Measurements from ENCODE around the gene VAV2.

Gene VAV2

DNA sequence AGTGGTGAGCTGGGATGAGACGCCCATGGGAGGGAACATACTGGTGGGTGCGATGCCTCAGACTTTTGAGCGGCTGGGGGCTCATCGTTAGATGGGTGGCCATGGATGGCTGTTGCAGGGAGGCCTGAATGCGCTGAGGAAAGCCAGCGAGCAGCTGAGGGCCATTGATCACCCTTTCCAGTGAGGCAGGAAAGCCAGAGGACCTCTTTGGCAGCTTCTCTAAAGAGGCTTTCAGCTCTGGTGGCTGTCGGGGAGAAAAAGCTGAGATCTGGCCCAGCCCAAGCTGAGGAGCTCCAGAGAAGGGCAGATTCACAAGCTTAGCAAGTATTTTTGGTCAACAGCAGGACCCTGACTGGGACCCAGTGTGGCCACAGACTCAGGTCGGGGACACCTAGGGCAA lies 13.3 kb upstream of the VAV2 start:
- H3K27me3 ChIP-seq (ENCODE audit: low read length) = no peaks in the 10 kb centered on the region
- no peaks in the 10 kb centered on the region for H3F3A ChIP-seq (ENCODE audit: insufficient read depth)
- no peaks in the 10 kb centered on the region for H3K9me3 ChIP-seq (ENCODE audit: insufficient read depth, low read length)
- H3K79me2 ChIP-seq (ENCODE audit: insufficient read depth, low read length) = no peaks in the 10 kb centered on the region
- no peaks in the 10 kb centered on the region for H3K9me2 ChIP-seq (replicated peaks; ENCODE audit: insufficient read depth, low read length)
- no peak overlapping the region for H2AFZ ChIP-seq (ENCODE audit: low read depth, low read length, severe bottlenecking)
- no peak overlapping the region for H3K4me3 ChIP-seq (ENCODE audit: insufficient read depth, low read length, poor library complexity, severe bottlenecking)
- no peaks in the 10 kb centered on the region for H3K36me3 ChIP-seq (ENCODE audit: low read length)
- TF ChIP-seq, protein P1, sequence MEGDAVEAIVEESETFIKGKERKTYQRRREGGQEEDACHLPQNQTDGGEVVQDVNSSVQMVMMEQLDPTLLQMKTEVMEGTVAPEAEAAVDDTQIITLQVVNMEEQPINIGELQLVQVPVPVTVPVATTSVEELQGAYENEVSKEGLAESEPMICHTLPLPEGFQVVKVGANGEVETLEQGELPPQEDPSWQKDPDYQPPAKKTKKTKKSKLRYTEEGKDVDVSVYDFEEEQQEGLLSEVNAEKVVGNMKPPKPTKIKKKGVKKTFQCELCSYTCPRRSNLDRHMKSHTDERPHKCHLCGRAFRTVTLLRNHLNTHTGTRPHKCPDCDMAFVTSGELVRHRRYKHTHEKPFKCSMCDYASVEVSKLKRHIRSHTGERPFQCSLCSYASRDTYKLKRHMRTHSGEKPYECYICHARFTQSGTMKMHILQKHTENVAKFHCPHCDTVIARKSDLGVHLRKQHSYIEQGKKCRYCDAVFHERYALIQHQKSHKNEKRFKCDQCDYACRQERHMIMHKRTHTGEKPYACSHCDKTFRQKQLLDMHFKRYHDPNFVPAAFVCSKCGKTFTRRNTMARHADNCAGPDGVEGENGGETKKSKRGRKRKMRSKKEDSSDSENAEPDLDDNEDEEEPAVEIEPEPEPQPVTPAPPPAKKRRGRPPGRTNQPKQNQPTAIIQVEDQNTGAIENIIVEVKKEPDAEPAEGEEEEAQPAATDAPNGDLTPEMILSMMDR (IDR thresholded peaks at IDR 0.05; ENCODE audit: insufficient read depth, low read length, poor library complexity, severe bottlenecking) = no peak
- TF ChIP-seq EZH2phosphoT487 (conservative IDR thresholded peaks at IDR 0.05; ENCODE audit: low read length) = no peak
- H3K27ac ChIP-seq (ENCODE audit: low read depth, low read length) = no peak overlapping the region
- no peak overlapping the region for H3K4me2 ChIP-seq (ENCODE audit: low read depth, low read length, poor library complexity, severe bottlenecking)
- no peak overlapping the region for H3K9ac ChIP-seq (ENCODE audit: low read length)
- no peaks in the 10 kb centered on the region for H4K20me1 ChIP-seq (ENCODE audit: low read depth, low read length)

DNA sequence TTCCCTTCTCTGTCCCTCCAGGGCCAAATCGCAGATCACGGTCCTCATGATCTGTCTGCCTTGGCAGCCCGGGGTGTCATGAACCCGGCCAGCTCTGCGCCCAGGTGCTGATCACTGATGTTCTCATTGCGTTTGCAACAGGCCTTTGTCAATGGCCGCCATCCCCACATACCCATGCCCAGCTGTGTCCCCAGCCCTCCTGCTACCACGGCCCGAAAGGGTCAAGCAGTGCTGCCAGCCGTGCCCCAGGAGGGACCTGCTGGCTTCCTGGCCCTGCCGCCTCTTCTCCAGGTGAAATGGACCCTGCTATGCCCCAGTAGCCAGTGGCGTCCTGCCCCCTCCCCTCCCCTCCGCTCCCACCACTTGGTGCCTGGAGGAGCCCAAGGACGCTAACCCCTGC lies 12.8 kb upstream of the VAV2 start:
- Histone ChIP-seq H3K36me3 (ENCODE audit: low read length) (no peaks in the 10 kb centered on the region), H3F3A (ENCODE audit: insufficient read depth) (no peaks in the 10 kb centered on the region), H3K4me3 (ENCODE audit: insufficient read depth, low read length, poor library complexity, severe bottlenecking) (no peak overlapping the region), H4K20me1 (ENCODE audit: low read depth, low read length) (no peaks in the 10 kb centered on the region), H2AFZ (ENCODE audit: low read depth, low read length, severe bottlenecking) (no peak overlapping the region), H3K27me3 (ENCODE audit: low read length) (no peaks in the 10 kb centered on the region), H3K9ac (ENCODE audit: low read length) (no peak overlapping the region), H3K9me3 (ENCODE audit: insufficient read depth, low read length) (no peaks in the 10 kb centered on the region), H3K9me2 (replicated peaks; ENCODE audit: insufficient read depth, low read length) (no peaks in the 10 kb centered on the region), H3K79me2 (ENCODE audit: insufficient read depth, low read length) (no peaks in the 10 kb centered on the region), H3K4me2 (ENCODE audit: low read depth, low read length, poor library complexity, severe bottlenecking) (no peak overlapping the region), H3K27ac (ENCODE audit: low read depth, low read length) (no peak overlapping the region)
- TF ChIP-seq, protein P1 (IDR thresholded peaks at IDR 0.05; ENCODE audit: insufficient read depth, low read length, poor library complexity, severe bottlenecking) = no peak
- no peak for TF ChIP-seq EZH2phosphoT487 (conservative IDR thresholded peaks at IDR 0.05; ENCODE audit: low read length)

- TF ChIP-seq EZH2phosphoT487 (conservative IDR thresholded peaks at IDR 0.05; ENCODE audit: low read length) = no peak
- TF ChIP-seq, protein P1 (IDR thresholded peaks at IDR 0.05; ENCODE audit: insufficient read depth, low read length, poor library complexity, severe bottlenecking) = no peak
- Histone ChIP-seq H3F3A (ENCODE audit: insufficient read depth) (no peaks in the 10 kb centered on the region), H3K9ac (ENCODE audit: low read length) (no peak overlapping the region), H3K9me3 (ENCODE audit: insufficient read depth, low read length) (no peaks in the 10 kb centered on the region), H3K36me3 (ENCODE audit: low read length) (no peaks in the 10 kb centered on the region), H2AFZ (ENCODE audit: low read depth, low read length, severe bottlenecking) (no peak overlapping the region), H4K20me1 (ENCODE audit: low read depth, low read length) (no peaks in the 10 kb centered on the region), H3K27me3 (ENCODE audit: low read length) (no peaks in the 10 kb centered on the region), H3K4me2 (ENCODE audit: low read depth, low read length, poor library complexity, severe bottlenecking) (no peak overlapping the region), H3K9me2 (replicated peaks; ENCODE audit: insufficient read depth, low read length) (no peaks in the 10 kb centered on the region), H3K4me3 (ENCODE audit: insufficient read depth, low read length, poor library complexity, severe bottlenecking) (no peak overlapping the region), H3K27ac (ENCODE audit: low read depth, low read length) (no peak overlapping the region), H3K79me2 (ENCODE audit: insufficient read depth, low read length) (no peaks in the 10 kb centered on the region)
Observed at GRCh38 chr9:134004131-134004873, 12.2 kb upstream of the VAV2 start.
